ENCODE results near the gene OPA3. TPM values are rescaled to one million over a fixed set of nuclear protein-coding genes. Genes with fewer than 3 reads are reported as not detected.
"Not testable (repeated sequence)": the region's sequence is repeated elsewhere in the genome, so short reads cannot be mapped to it uniquely, and the experiment has no call there.

OPA3 gene
- total RNA-seq, 3 donors from 2014 or later: 6.6 to 11.4 (median 7.2) TPM

DNA sequence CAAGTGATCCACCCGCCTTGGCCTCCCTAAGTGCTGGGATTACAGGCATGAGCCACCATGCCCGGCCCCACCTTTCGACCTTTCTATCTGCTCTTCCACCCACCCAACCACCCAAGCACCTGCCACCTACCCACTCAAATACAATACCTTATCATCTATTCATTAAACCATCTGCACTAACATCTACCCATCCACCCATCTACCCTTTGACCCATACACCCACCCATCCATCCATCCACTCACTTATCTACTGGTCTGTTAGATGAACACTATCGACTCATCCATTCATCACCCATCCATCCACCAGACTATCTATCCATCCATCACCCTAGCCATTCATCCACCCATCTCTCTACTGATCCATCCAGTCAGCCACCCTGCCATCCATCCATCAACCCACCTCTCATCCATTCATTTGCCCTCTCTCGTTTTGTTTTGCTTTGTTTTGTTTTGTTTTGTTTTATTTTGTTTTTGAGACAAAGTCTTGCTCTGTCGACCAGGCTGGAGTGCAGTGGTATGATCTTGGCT, 37.4 kb upstream of the OPA3 start:
- intact Hi-C loops (cut with DNase I; ENCODE audit: low total_unique reads): no loop called here
- Histone ChIP-seq H3K4me3 (no peak overlapping the region), H3K27ac (no peak overlapping the region), H3K27me3 (no peaks in the 10 kb centered on the region), H3K36me3 (no peaks in the 10 kb centered on the region), H3K4me1 (no peaks in the 10 kb centered on the region), H3K9me3 (no peaks in the 10 kb centered on the region)
- TF ChIP-seq POLR2A (IDR thresholded peaks at IDR 0.05): no peak
- TF ChIP-seq, protein P1, sequence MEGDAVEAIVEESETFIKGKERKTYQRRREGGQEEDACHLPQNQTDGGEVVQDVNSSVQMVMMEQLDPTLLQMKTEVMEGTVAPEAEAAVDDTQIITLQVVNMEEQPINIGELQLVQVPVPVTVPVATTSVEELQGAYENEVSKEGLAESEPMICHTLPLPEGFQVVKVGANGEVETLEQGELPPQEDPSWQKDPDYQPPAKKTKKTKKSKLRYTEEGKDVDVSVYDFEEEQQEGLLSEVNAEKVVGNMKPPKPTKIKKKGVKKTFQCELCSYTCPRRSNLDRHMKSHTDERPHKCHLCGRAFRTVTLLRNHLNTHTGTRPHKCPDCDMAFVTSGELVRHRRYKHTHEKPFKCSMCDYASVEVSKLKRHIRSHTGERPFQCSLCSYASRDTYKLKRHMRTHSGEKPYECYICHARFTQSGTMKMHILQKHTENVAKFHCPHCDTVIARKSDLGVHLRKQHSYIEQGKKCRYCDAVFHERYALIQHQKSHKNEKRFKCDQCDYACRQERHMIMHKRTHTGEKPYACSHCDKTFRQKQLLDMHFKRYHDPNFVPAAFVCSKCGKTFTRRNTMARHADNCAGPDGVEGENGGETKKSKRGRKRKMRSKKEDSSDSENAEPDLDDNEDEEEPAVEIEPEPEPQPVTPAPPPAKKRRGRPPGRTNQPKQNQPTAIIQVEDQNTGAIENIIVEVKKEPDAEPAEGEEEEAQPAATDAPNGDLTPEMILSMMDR (IDR thresholded peaks at IDR 0.05): no peak
- TF ChIP-seq POLR2AphosphoS5 (IDR thresholded peaks at IDR 0.05): no peak
- no peak for DNase-seq (ENCODE audit: low spot score in 2 of 2)

DNA sequence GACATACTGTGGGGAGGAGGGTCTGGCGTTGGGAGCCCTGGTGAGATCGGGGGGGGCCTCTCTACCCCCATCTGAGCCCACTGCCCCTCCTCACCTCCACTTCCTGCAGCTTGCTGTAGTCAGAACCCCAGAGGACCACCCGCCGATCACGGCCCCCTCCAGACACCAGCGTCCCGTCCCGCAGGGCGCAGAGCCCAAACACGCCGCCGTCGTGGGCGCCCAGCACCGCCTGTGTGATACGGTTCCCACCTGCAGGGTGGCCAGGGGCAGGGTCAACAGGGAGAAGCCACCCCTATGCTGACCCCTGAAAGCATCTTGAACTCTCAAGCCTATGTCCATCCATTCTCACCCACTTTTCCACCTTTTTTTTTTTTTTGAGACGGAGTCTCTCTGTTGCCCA, 36.8 kb upstream of the OPA3 start:
- Histone ChIP-seq H3K9me3 (no peaks in the 10 kb centered on the region), H3K27ac (no peak overlapping the region), H3K4me3 (no peak overlapping the region), H3K4me1 (no peaks in the 10 kb centered on the region), H3K36me3 (no peaks in the 10 kb centered on the region), H3K27me3 (no peaks in the 10 kb centered on the region)
- intact Hi-C loops (cut with DNase I; ENCODE audit: low total_unique reads): no loop called here
- TF ChIP-seq, protein P1 (IDR thresholded peaks at IDR 0.05): no peak
- TF ChIP-seq POLR2A (IDR thresholded peaks at IDR 0.05) (no peak), POLR2AphosphoS5 (IDR thresholded peaks at IDR 0.05) (no peak)
- DNase-seq (ENCODE audit: low spot score in 2 of 2): no peak

DNA sequence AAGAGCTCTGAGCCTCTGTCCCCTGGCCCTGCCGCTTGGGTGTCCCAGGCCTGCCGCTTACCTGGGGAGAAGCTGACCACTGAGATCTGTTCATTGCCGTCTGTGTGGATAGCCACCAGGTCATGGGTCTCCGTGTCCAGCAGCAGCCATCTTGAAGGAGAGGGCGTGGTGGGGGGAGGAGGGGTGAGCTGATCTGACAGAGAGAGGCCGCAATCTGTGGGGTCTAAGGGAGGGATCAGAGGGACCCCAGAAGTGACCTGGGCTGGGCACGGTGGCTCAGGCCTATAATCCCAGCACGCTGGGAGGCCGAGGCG, 32.1 kb upstream of the OPA3 start:
- TF ChIP-seq POLR2A (IDR thresholded peaks at IDR 0.05) (no peak), POLR2AphosphoS5 (IDR thresholded peaks at IDR 0.05) (no peak)
- TF ChIP-seq, protein P1 (IDR thresholded peaks at IDR 0.05): no peak
- H3K9me3 ChIP-seq: no peaks in the 10 kb centered on the region
- H3K27me3 ChIP-seq: no peaks in the 10 kb centered on the region
- intact Hi-C loops (cut with DNase I; ENCODE audit: low total_unique reads): no loop called here
- no peaks in the 10 kb centered on the region for H3K4me1 ChIP-seq
- no peak for DNase-seq (ENCODE audit: low spot score in 2 of 2)
- H3K36me3 ChIP-seq: no peaks in the 10 kb centered on the region
- H3K27ac ChIP-seq: no peak overlapping the region
- H3K4me3 ChIP-seq: no peak overlapping the region

DNA sequence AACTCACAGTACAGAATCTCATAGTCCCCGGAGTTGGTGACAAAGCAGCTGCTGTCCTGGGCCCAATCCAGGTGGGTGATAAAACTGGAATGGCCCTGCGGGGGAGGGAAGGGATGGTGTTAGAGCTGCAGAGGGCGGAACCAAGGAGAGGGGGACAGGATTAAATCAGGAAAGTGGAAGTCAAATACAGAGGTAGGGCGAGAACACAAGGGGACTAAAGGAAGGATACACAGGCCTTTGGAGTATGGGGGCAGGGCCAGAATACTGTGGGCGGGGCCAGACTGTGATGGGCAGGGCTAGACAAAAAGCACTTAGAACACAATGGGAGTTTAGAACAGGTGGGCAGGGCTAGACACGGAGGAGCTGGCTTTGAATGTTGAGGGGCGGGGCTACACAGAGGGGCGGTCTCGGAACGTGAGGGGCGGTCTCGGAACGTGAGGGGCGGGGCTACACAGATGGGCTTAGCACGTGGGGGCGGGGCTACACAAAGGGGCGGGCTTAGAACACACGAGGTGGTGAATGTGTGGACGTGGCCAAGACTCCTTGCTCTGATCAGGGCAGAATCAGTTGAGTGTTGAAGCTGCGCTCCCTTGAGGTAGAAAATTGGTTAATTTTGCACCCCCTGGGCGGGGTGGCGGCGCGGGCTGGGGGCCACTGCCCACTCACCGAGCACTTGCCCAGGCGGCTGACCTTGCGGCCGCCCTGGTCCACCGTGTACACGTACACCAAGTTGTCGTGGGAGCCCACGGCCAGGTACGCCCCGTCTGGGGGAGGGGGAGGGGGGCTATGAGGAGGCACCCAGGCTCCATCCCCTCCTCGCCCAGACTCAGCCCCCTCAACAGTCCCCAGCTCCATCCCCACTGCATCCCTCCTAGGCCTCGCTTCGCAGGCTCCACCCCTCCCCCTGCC, 31.4 kb upstream of the OPA3 start:
- Histone ChIP-seq H3K4me1 (no peaks in the 10 kb centered on the region), H3K4me3 (no peak overlapping the region), H3K27ac (peak overlapping the region in 1 of 2 donors; percentile 19), H3K27me3 (no peaks in the 10 kb centered on the region), H3K36me3 (no peaks in the 10 kb centered on the region), H3K9me3 (no peaks in the 10 kb centered on the region)
- intact Hi-C loops (cut with DNase I; ENCODE audit: low total_unique reads): no loop called here
- TF ChIP-seq POLR2AphosphoS5 (IDR thresholded peaks at IDR 0.05) (no peak), POLR2A (IDR thresholded peaks at IDR 0.05) (no peak)
- TF ChIP-seq, protein P1 (IDR thresholded peaks at IDR 0.05): no peak
- peak in 1 of 2 donors; percentile 68 for DNase-seq (ENCODE audit: low spot score in 2 of 2)

DNA sequence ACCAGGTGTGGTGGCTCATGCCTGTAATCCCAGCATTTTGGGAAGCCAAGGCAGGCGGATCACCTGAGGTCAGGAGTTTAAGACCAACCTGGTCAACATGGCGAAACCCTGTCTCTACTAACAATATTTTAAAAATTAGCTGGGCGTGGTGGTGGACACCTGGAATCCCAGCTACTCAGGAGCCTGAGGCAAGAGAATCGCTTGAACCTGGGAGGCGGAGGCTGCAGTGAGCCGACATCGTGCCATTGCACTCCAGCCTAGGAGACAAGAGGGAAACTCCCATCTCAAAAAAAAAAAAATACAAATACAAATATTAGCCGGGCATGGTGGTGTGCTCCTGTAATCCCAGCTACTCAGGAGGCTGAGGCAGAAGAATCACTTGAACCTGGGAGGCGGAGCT, 30.5 kb upstream of the OPA3 start:
- intact Hi-C loops (cut with DNase I; ENCODE audit: low total_unique reads); H3K36me3 ChIP-seq; H3K27me3 ChIP-seq; H3K4me1 ChIP-seq; DNase-seq (ENCODE audit: low spot score in 2 of 2); H3K4me3 ChIP-seq; H3K9me3 ChIP-seq: not testable (repeated sequence)
- peak overlapping the region in 1 of 2 donors; percentile 17 for H3K27ac ChIP-seq
